Ovary (tissue), 3 donors: Measurements from ENCODE around the gene SCIN.

Experiments used
- CTCF ChIP-seq, 3 donors: fragments of 450-650 bp in 2 of 3; fragments of 200-600 bp in 1 of 3; IDR thresholded peaks; one replicate each; pipeline versions ENCODE4 v1.5.1 to v1.8.0; 2016 to 2022; ENCODE audit warnings: antibody characterized with exemption in 3 of 3, mild to moderate bottlenecking in 1 of 3
- POLR2A ChIP-seq: fragments of 450-650 bp; IDR thresholded peaks from one replicate; pipeline ENCODE4 v1.6.1; 2017; ENCODE audit warnings: antibody characterized with exemption, mild to moderate bottlenecking, moderate library complexity
- donor health status: DM: no; HTN: no; CAD: no.

- TF ChIP-seq CTCF (IDR thresholded peaks at IDR 0.05), result no peak
- no peak for TF ChIP-seq POLR2A
These were observed 63.1 kb downstream of the SCIN start for GRCh38 chr7:12633582-12633981.
